SK-N-SH treated with all-trans-retinoic acid at 6 μM for 48 hours (cell line): Measurements from ENCODE around the gene WAPL.

Experiments used
- ATAC-seq: fragments of 200-7000 bp; cut with Tn5 transposase; 3 replicates; pipeline ENCODE4 v1.9.1; 2020; ENCODE audit warnings: mild to moderate bottlenecking, moderate library complexity
- ARNTL ChIP-seq: fragments of 450-650 bp; formaldehyde crosslinking; IDR thresholded peaks from 2 replicates; pipeline ENCODE4 v1.5.0; 2020; ENCODE audit warnings: low read depth, mild to moderate bottlenecking, moderate library complexity, borderline replicate concordance
- BACH2 ChIP-seq: fragments of 250-450 bp; sonication (Bioruptor Pico); IDR thresholded peaks from 2 replicates; pipeline ENCODE4 v1.9.0; 2021; ENCODE audit warnings: mild to moderate bottlenecking, borderline replicate concordance
- CSDC2 ChIP-seq: fragments of 250-450 bp; sonication (Bioruptor Pico); IDR thresholded peaks from 2 replicates; pipeline ENCODE4 v1.5.0; 2020; ENCODE audit warnings: mild to moderate bottlenecking, moderate library complexity
- CSRNP3 ChIP-seq: fragments of 250-450 bp; sonication (Bioruptor Pico); IDR thresholded peaks from 2 replicates; pipeline ENCODE4 v1.5.1; 2021; ENCODE audit warnings: mild to moderate bottlenecking, moderate library complexity
- ESRRG ChIP-seq: fragments of 250-450 bp; sonication (Bioruptor Pico); IDR thresholded peaks from 2 replicates; pipeline ENCODE4 v1.6.1; 2021; ENCODE audit warnings: mild to moderate bottlenecking
- GLIS3 ChIP-seq: fragments of 250-450 bp; sonication (Bioruptor Pico); IDR thresholded peaks from 2 replicates; pipeline ENCODE4 v1.5.0; 2020; ENCODE audit warnings: mild to moderate bottlenecking, moderate library complexity
- ISL1 ChIP-seq: fragments of 250-450 bp; sonication (Bioruptor Pico); IDR thresholded peaks from 2 replicates; pipeline ENCODE4 v2.1.2; 2022; ENCODE audit warnings: mild to moderate bottlenecking, moderate library complexity
- OSR1 ChIP-seq: fragments of 250-450 bp; sonication (Bioruptor Pico); IDR thresholded peaks from 2 replicates; pipeline ENCODE4 v1.8.0; 2022; ENCODE audit warnings: moderate library complexity, mild to moderate bottlenecking, inconsistent platforms
- POU6F1 ChIP-seq: fragments of 250-450 bp; sonication (Bioruptor Pico); IDR thresholded peaks from 2 replicates; pipeline ENCODE4 v1.8.0; 2021; ENCODE audit warnings: low read depth, mild to moderate bottlenecking, moderate library complexity, borderline replicate concordance
- PPARA ChIP-seq: fragments of 250-450 bp; sonication (Bioruptor Pico); IDR thresholded peaks from 2 replicates; pipeline ENCODE4 v1.5.0; 2020; ENCODE audit warnings: mild to moderate bottlenecking, borderline replicate concordance
- RARB ChIP-seq: fragments of 250-450 bp; sonication (Bioruptor Pico); IDR thresholded peaks from 2 replicates; pipeline ENCODE4 v1.8.0; 2021; ENCODE audit warnings: mild to moderate bottlenecking, moderate library complexity
- SNAI2 ChIP-seq: fragments of 250-450 bp; sonication (Bioruptor Pico); IDR thresholded peaks from 2 replicates; pipeline ENCODE4 v1.5.0; 2020; ENCODE audit warnings: mild to moderate bottlenecking, moderate library complexity
- TCF4 ChIP-seq: fragments of 250-450 bp; sonication (Bioruptor Pico); IDR thresholded peaks from 2 replicates; pipeline ENCODE4 v1.8.0; 2021; ENCODE audit warnings: mild to moderate bottlenecking, moderate library complexity, borderline replicate concordance
- TOX ChIP-seq: fragments of 250-450 bp; sonication (Bioruptor Pico); IDR thresholded peaks from 2 replicates; pipeline ENCODE4 v1.8.0; 2021; ENCODE audit warnings: mild to moderate bottlenecking, moderate library complexity, borderline replicate concordance
- TSHZ2 ChIP-seq: fragments of 250-450 bp; sonication (Bioruptor Pico); IDR thresholded peaks from 2 replicates; pipeline ENCODE4 v1.5.0; 2020; ENCODE audit warnings: mild to moderate bottlenecking, moderate library complexity
- ZC3H10 ChIP-seq: fragments of 250-450 bp; sonication (Bioruptor Pico); IDR thresholded peaks from 2 replicates; pipeline ENCODE4 v1.5.1; 2021; ENCODE audit warnings: mild to moderate bottlenecking, moderate library complexity
- ZFP3 ChIP-seq: fragments of 250-450 bp; sonication (Bioruptor Pico); IDR thresholded peaks from 2 replicates; pipeline ENCODE4 v1.5.0; 2020; ENCODE audit warnings: mild to moderate bottlenecking, moderate library complexity
- ZFP30 ChIP-seq: fragments of 450-650 bp; formaldehyde crosslinking; IDR thresholded peaks from 2 replicates; pipeline ENCODE4 v1.5.0; 2022; ENCODE audit warnings: mild to moderate bottlenecking, moderate library complexity
- ZNF565 ChIP-seq: fragments of 450-650 bp; formaldehyde crosslinking; conservative IDR thresholded peaks from 2 replicates; pipeline ENCODE4 v1.5.0; 2020; ENCODE audit warnings: low read depth, mild to moderate bottlenecking, moderate library complexity
- ZNF70 ChIP-seq: fragments of 450-650 bp; formaldehyde crosslinking; IDR thresholded peaks from 2 replicates; pipeline ENCODE4 v1.5.0; 2020; ENCODE audit warnings: mild to moderate bottlenecking, moderate library complexity
- ZNF8 ChIP-seq: fragments of 450-650 bp; formaldehyde crosslinking; IDR thresholded peaks from 2 replicates; pipeline ENCODE4 v1.5.0; 2020; ENCODE audit warnings: mild to moderate bottlenecking, moderate library complexity

The WAPL gene

GRCh38 chr10:86512137-86512536 lies 9.5 kb downstream of the WAPL start:
- no peak for ATAC-seq
- no peak for TF ChIP-seq BACH2 (CRISPR knock-in tag)
- no peak for TF ChIP-seq OSR1 (CRISPR knock-in tag)
- TF ChIP-seq ZNF565 (CRISPR knock-in tag) = no peak
- no peak for TF ChIP-seq ZNF70 (CRISPR knock-in tag)
- no peak for TF ChIP-seq GLIS3
- TF ChIP-seq RARB (CRISPR knock-in tag) = no peak
- no peak for TF ChIP-seq POU6F1
- TF ChIP-seq TCF4 (CRISPR knock-in tag) = no peak
- TF ChIP-seq ZC3H10 = no peak
- TF ChIP-seq PPARA (CRISPR knock-in tag) = no peak
- no peak for TF ChIP-seq ARNTL (CRISPR knock-in tag)
- TF ChIP-seq SNAI2 (CRISPR knock-in tag) = no peak
- TF ChIP-seq ZNF8 (CRISPR knock-in tag) = no peak
- TF ChIP-seq CSDC2 = no peak
- no peak for TF ChIP-seq TOX (CRISPR knock-in tag)

- ATAC-seq = no peak
Measured at GRCh38 chr10:86511027-86511865, 10.3 kb downstream of the WAPL start.

GRCh38 chr10:86509145-86509544 lies 12.4 kb downstream of the WAPL start:
- ATAC-seq = no peak
- TF ChIP-seq POU6F1 (no peak), GLIS3 (no peak), ZNF8 (CRISPR knock-in tag) (no peak), ZNF565 (CRISPR knock-in tag) (no peak), RARB (CRISPR knock-in tag) (no peak), TSHZ2 (CRISPR knock-in tag) (no peak), ZFP30 (no peak), ESRRG (CRISPR knock-in tag) (no peak)

More at GRCh38 chr10:86511027-86511865, 10.3 kb downstream of the WAPL start:
- TF ChIP-seq TCF4 (CRISPR knock-in tag) = no peak
- no peak for TF ChIP-seq CSDC2
- TF ChIP-seq GLIS3 = no peak
- TF ChIP-seq OSR1 (CRISPR knock-in tag) = no peak
- TF ChIP-seq ZC3H10 = no peak
- TF ChIP-seq ZFP3 = no peak
- TF ChIP-seq TSHZ2 (CRISPR knock-in tag) = no peak
- no peak for TF ChIP-seq ESRRG (CRISPR knock-in tag)
- no peak for TF ChIP-seq ARNTL (CRISPR knock-in tag)
- TF ChIP-seq CSRNP3 = no peak
- no peak for TF ChIP-seq ISL1 (CRISPR knock-in tag)
